ENCODE results near the gene GBGT1.

GBGT1 gene

DNA sequence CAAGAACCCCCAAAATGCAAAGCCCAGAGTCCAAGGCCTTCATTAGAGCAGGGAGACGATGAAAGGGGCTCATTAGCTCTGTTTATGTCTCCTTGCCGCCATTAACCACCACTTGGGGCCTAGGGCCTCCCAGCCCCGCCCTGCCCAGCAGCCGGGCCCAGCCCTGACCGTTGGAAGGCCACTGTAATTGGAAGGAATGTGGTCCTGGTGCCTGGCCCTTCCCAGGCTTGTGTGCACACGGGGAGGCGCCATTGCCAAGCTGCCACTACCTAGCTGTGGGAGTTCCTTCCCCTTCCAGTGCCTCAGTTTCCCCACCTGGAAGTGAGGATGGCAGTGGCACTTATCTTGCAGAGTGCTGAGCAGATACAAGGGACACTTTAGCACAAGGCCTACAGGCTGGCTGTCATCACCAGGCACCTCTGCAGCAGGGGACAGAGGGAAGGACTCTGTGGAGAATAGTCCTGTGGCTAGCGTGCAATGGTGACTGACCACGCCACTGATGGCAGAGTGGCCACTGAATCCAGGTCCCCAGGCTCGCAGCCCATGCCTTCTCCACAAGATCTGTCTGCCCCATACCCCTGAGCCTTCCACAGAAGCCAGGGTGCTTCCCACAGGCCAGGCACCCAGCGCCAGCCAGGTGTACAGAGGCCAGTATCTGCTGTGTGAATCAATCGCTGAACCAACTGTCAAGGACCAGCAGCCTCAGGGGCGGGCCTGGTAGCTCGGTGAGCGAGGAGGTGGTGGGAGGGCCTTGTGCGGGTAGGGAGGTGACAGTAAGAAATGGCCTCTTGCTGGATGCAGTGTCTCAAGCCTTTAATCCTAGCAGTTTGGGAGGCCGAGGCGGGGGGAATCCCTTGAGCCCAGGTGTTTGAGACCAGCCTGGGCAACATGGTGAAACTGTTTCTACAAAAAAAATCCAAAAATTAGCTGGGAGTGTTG is 20.8 kb downstream of the GBGT1 start:
- WGBS (ENCODE audit: extremely low coverage, insufficient coverage, insufficient read length), result no CpG with 5 or more reads among the region's 18 CpGs
- H3K9ac ChIP-seq (ENCODE audit: low read length), result no peak overlapping the region
- peak overlapping the region; percentile 1 for H4K91ac ChIP-seq (ENCODE audit: low read depth, low read length)
- no peak overlapping the region for H3K27ac ChIP-seq (ENCODE audit: low read depth, low read length)
- H4K8ac ChIP-seq (ENCODE audit: low read depth, low read length), result no peak overlapping the region
- peaks cover 5% of the 10 kb centered on the region for H3K79me1 ChIP-seq (ENCODE audit: low read length)
- H4K12ac ChIP-seq (ENCODE audit: low read depth, low read length), result no peak overlapping the region
- H3K79me2 ChIP-seq (ENCODE audit: control insufficient read depth, insufficient read depth, low read length, poor library complexity), result peaks cover 2% of the 10 kb centered on the region
- H2BK5ac ChIP-seq (ENCODE audit: low read depth, low read length, poor library complexity), result no peak overlapping the region
- no peak overlapping the region for H3K4me2 ChIP-seq (ENCODE audit: low read length)
- no peak overlapping the region for H3K4ac ChIP-seq (ENCODE audit: low read depth, low read length)
- H3K27me3 ChIP-seq (ENCODE audit: insufficient read depth, low read length), result no peaks in the 10 kb centered on the region
- H3K23ac ChIP-seq (ENCODE audit: low read length), result no peak overlapping the region
- H2BK12ac ChIP-seq (ENCODE audit: low read length), result no peak overlapping the region
- peaks cover 3% of the 10 kb centered on the region in 2 experiments for H3K36me3 ChIP-seq (ENCODE audit: control insufficient read depth in 1 of 2, insufficient read depth in 2 of 2, low read length in 2 of 2)
- peaks cover 20 to 26% of the 10 kb centered on the region in 2 experiments for H3K4me1 ChIP-seq (ENCODE audit: control insufficient read depth in 1 of 2, insufficient read depth in 2 of 2, low read length in 2 of 2)
- no peak overlapping the region for H3K4me3 ChIP-seq (ENCODE audit: low read depth, low read length)
- no peak overlapping the region for H2AFZ ChIP-seq (ENCODE audit: insufficient read depth, low read length, poor library complexity)
- no peak overlapping the region for H3K14ac ChIP-seq (ENCODE audit: low read length)
- no peak overlapping the region for H2AK5ac ChIP-seq (ENCODE audit: low read length)
- peak; percentile 53 to 64 for DNase-seq
- no peaks in the 10 kb centered on the region for H3K9me3 ChIP-seq (ENCODE audit: insufficient read depth, low read depth, low read length)
- H3K18ac ChIP-seq (ENCODE audit: low read length), result no peak overlapping the region
- no peak overlapping the region for H2BK120ac ChIP-seq (ENCODE audit: insufficient read depth, low read length, poor library complexity)

- Histone ChIP-seq H3K14ac (ENCODE audit: low read length) (no peak overlapping the region), H3K4me3 (ENCODE audit: low read depth, low read length) (no peak overlapping the region), H4K12ac (ENCODE audit: low read depth, low read length) (no peak overlapping the region), H4K91ac (ENCODE audit: low read depth, low read length) (no peak overlapping the region), H3K27me3 (ENCODE audit: insufficient read depth, low read length) (no peaks in the 10 kb centered on the region), H3K4me2 (ENCODE audit: low read length) (no peak overlapping the region), H3K4ac (ENCODE audit: low read depth, low read length) (no peak overlapping the region), H3K36me3 (ENCODE audit: control insufficient read depth in 1 of 2, insufficient read depth in 2 of 2, low read length in 2 of 2) (peaks cover 3% of the 10 kb centered on the region in 2 experiments), H3K4me1 (ENCODE audit: control insufficient read depth in 1 of 2, insufficient read depth in 2 of 2, low read length in 2 of 2) (peaks cover 13 to 19% of the 10 kb centered on the region in 2 experiments), H2BK120ac (ENCODE audit: insufficient read depth, low read length, poor library complexity) (no peak overlapping the region), H3K9ac (ENCODE audit: low read length) (no peak overlapping the region), H2AFZ (ENCODE audit: insufficient read depth, low read length, poor library complexity) (no peak overlapping the region), H3K27ac (ENCODE audit: low read depth, low read length) (no peak overlapping the region), H2AK5ac (ENCODE audit: low read length) (no peak overlapping the region), H2BK12ac (ENCODE audit: low read length) (no peak overlapping the region), H3K9me3 (ENCODE audit: insufficient read depth, low read depth, low read length) (no peaks in the 10 kb centered on the region), H3K23ac (ENCODE audit: low read length) (no peak overlapping the region), H4K8ac (ENCODE audit: low read depth, low read length) (no peak overlapping the region), H3K18ac (ENCODE audit: low read length) (no peak overlapping the region), H3K79me1 (ENCODE audit: low read length) (peaks cover 4% of the 10 kb centered on the region), H3K79me2 (ENCODE audit: control insufficient read depth, insufficient read depth, low read length, poor library complexity) (peaks cover 2% of the 10 kb centered on the region), H2BK5ac (ENCODE audit: low read depth, low read length, poor library complexity) (no peak overlapping the region)
- no peak for DNase-seq
- no CpG with 5 or more reads among the region's 16 CpGs for WGBS (ENCODE audit: extremely low coverage, insufficient coverage, insufficient read length)
Measured at GRCh38 chr9:133141833-133142595, 21.7 kb downstream of the GBGT1 start.

DNA sequence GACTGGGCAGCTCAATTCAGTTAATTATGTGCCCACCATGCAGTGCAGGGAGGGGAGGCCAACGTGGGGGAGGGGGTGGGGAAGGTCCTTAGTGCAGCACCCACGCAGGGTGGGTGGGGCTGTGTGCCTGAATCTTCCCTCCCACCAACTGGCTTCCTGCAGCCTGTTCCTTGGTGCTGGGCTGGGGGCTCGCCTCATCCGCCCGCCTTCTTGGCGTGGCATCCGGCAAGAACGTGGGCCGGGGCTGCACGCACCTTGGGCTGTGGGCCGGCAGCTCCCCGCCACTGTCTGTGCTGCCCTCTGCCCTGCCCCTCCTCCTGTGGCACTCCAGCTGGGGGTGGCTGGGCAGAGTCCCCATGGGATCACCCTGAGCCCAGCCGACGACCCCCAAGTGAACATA is 23.1 kb downstream of the GBGT1 start:
- H3K14ac ChIP-seq (ENCODE audit: low read length), result no peak overlapping the region
- H2AFZ ChIP-seq (ENCODE audit: insufficient read depth, low read length, poor library complexity), result no peak overlapping the region
- H3K36me3 ChIP-seq (ENCODE audit: control insufficient read depth in 1 of 2, insufficient read depth in 2 of 2, low read length in 2 of 2), result peaks cover 3% of the 10 kb centered on the region in 2 experiments
- no peak overlapping the region for H2AK5ac ChIP-seq (ENCODE audit: low read length)
- no peak overlapping the region for H4K8ac ChIP-seq (ENCODE audit: low read depth, low read length)
- H3K4me3 ChIP-seq (ENCODE audit: low read depth, low read length), result no peak overlapping the region
- H3K23ac ChIP-seq (ENCODE audit: low read length), result no peak overlapping the region
- no peak for DNase-seq
- peaks cover 13 to 17% of the 10 kb centered on the region in 2 experiments for H3K4me1 ChIP-seq (ENCODE audit: control insufficient read depth in 1 of 2, insufficient read depth in 2 of 2, low read length in 2 of 2)
- H3K79me2 ChIP-seq (ENCODE audit: control insufficient read depth, insufficient read depth, low read length, poor library complexity), result peaks cover 2% of the 10 kb centered on the region
- no peak overlapping the region for H2BK12ac ChIP-seq (ENCODE audit: low read length)
- no peak overlapping the region for H2BK5ac ChIP-seq (ENCODE audit: low read depth, low read length, poor library complexity)
- WGBS (ENCODE audit: extremely low coverage, insufficient coverage, insufficient read length), result no CpG with 5 or more reads among the region's 14 CpGs
- peak overlapping the region; percentile 7 for H3K18ac ChIP-seq (ENCODE audit: low read length)
- H3K9ac ChIP-seq (ENCODE audit: low read length), result no peak overlapping the region
- H3K27me3 ChIP-seq (ENCODE audit: insufficient read depth, low read length), result no peaks in the 10 kb centered on the region
- no peak overlapping the region for H4K91ac ChIP-seq (ENCODE audit: low read depth, low read length)
- H3K9me3 ChIP-seq (ENCODE audit: insufficient read depth, low read depth, low read length), result no peaks in the 10 kb centered on the region
- no peak overlapping the region for H3K27ac ChIP-seq (ENCODE audit: low read depth, low read length)
- no peak overlapping the region for H4K12ac ChIP-seq (ENCODE audit: low read depth, low read length)
- no peak overlapping the region for H2BK120ac ChIP-seq (ENCODE audit: insufficient read depth, low read length, poor library complexity)
- no peak overlapping the region for H3K4me2 ChIP-seq (ENCODE audit: low read length)
- H3K4ac ChIP-seq (ENCODE audit: low read depth, low read length), result no peak overlapping the region
- H3K79me1 ChIP-seq (ENCODE audit: low read length), result peaks cover 4% of the 10 kb centered on the region

- Histone ChIP-seq H3K4ac (ENCODE audit: low read depth, low read length) (no peak overlapping the region), H3K14ac (ENCODE audit: low read length) (no peak overlapping the region), H3K79me1 (ENCODE audit: low read length) (peaks cover 4% of the 10 kb centered on the region), H3K27me3 (ENCODE audit: insufficient read depth, low read length) (no peaks in the 10 kb centered on the region), H3K9me3 (ENCODE audit: insufficient read depth, low read depth, low read length) (no peaks in the 10 kb centered on the region), H3K4me3 (ENCODE audit: low read depth, low read length) (no peak overlapping the region), H2AFZ (ENCODE audit: insufficient read depth, low read length, poor library complexity) (no peak overlapping the region), H4K12ac (ENCODE audit: low read depth, low read length) (no peak overlapping the region), H2BK120ac (ENCODE audit: insufficient read depth, low read length, poor library complexity) (no peak overlapping the region), H3K18ac (ENCODE audit: low read length) (peak overlapping the region; percentile 19), H2BK5ac (ENCODE audit: low read depth, low read length, poor library complexity) (no peak overlapping the region), H2AK5ac (ENCODE audit: low read length) (no peak overlapping the region), H3K9ac (ENCODE audit: low read length) (no peak overlapping the region), H3K23ac (ENCODE audit: low read length) (no peak overlapping the region), H3K27ac (ENCODE audit: low read depth, low read length) (no peak overlapping the region), H3K4me2 (ENCODE audit: low read length) (no peak overlapping the region), H4K91ac (ENCODE audit: low read depth, low read length) (no peak overlapping the region), H3K79me2 (ENCODE audit: control insufficient read depth, insufficient read depth, low read length, poor library complexity) (peaks cover 2% of the 10 kb centered on the region), H4K8ac (ENCODE audit: low read depth, low read length) (no peak overlapping the region), H3K4me1 (ENCODE audit: control insufficient read depth in 1 of 2, insufficient read depth in 2 of 2, low read length in 2 of 2) (peaks cover 13 to 17% of the 10 kb centered on the region in 2 experiments), H3K36me3 (ENCODE audit: control insufficient read depth in 1 of 2, insufficient read depth in 2 of 2, low read length in 2 of 2) (peaks cover 3% of the 10 kb centered on the region in 2 experiments), H2BK12ac (ENCODE audit: low read length) (no peak overlapping the region)
- DNase-seq, result no peak
- no CpG with 5 or more reads among the region's 4 CpGs for WGBS (ENCODE audit: extremely low coverage, insufficient coverage, insufficient read length)
Measured at GRCh38 chr9:133140174-133140505, 23.6 kb downstream of the GBGT1 start.

Measured in trophoblast cell (in vitro differentiated cells and primary cell).